Mesodermal cell (in vitro differentiated cells): ENCODE measurements around the gene GRHL3.

ENCODE experiments used
- H3K27ac ChIP-seq: 2 replicates; pipeline ENCODE4 v1.7.0; 2013; ENCODE audit warnings: mild to moderate bottlenecking, low read depth, low read length, moderate library complexity; ENCODE audit not compliant: severe bottlenecking
- H3K36me3 ChIP-seq: 2 replicates; pipeline ENCODE4 v1.7.1; 2013; ENCODE audit warnings: mild to moderate bottlenecking, low read length, moderate library complexity; ENCODE audit not compliant: control insufficient read depth, insufficient read depth
- H3K4me1 ChIP-seq: one replicate; pipeline ENCODE4 v1.7.1; 2013; ENCODE audit warnings: mild to moderate bottlenecking, low read length; ENCODE audit not compliant: insufficient read depth, control insufficient read depth, poor library complexity, severe bottlenecking
- H3K4me3 ChIP-seq: 2 replicates; pipeline ENCODE4 v1.7.0; 2013; ENCODE audit warnings: low read length, control low read depth, mild to moderate bottlenecking; ENCODE audit not compliant: insufficient read depth, poor library complexity, severe bottlenecking; ENCODE audit errors: extremely low read depth
- H3K9me3 ChIP-seq: 2 replicates; pipeline ENCODE4 v1.7.1; 2013; ENCODE audit warnings: mild to moderate bottlenecking, low read length, moderate library complexity; ENCODE audit not compliant: control insufficient read depth
- WGBS, 2 experiments: methylation state at CpG; one replicate each; pipeline ENCODE4 v1.1.5; 2013; ENCODE audit warnings: missing lambda C conversion rate in 2 of 2; ENCODE audit not compliant: insufficient coverage in 2 of 2; 5-methylcytosine and 5-hydroxymethylcytosine counted together

GRHL3 gene

DNA sequence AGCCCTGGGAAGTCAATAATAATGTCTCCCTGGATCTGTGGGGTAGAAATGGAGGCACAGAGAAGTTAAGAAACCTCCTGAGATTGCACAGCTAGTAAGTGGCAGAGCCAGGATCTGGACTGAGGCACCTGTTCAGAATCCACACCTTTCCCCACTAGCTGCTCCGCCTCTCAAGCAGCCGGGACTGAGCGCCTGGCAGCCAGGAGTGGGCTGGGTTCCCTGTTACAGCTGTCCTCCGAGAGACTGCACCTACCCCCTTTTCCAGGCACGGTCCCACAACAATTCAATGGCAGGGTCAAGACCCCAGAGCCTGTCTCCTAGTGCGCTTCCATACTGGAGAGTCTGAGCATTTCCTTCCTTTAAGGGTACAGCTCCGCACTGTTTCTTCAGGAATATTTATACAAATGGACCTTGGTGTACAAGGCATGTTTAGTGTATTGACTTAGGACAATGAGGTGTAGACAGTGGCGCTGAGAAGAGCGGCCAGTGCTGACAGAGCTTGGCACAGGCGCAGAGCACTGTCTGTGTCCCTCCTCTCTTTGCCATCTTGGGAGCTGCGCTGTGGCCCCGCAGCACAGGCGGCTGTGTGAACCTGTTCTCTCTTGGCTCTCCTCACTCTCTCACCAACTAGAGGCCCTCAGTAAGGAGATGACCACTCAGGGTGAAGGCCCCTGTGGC is 24.4 kb downstream of the GRHL3 start:
- H3K36me3 ChIP-seq, result no peaks in the 10 kb centered on the region
- no peak overlapping the region for H3K4me3 ChIP-seq
- 82% methylated on average over 7 to 9 of the region's 13 CpGs for WGBS, 2 experiments
- no peaks in the 10 kb centered on the region for H3K9me3 ChIP-seq
- peaks cover 11% of the 10 kb centered on the region for H3K4me1 ChIP-seq
- H3K27ac ChIP-seq, result no peak overlapping the region

DNA sequence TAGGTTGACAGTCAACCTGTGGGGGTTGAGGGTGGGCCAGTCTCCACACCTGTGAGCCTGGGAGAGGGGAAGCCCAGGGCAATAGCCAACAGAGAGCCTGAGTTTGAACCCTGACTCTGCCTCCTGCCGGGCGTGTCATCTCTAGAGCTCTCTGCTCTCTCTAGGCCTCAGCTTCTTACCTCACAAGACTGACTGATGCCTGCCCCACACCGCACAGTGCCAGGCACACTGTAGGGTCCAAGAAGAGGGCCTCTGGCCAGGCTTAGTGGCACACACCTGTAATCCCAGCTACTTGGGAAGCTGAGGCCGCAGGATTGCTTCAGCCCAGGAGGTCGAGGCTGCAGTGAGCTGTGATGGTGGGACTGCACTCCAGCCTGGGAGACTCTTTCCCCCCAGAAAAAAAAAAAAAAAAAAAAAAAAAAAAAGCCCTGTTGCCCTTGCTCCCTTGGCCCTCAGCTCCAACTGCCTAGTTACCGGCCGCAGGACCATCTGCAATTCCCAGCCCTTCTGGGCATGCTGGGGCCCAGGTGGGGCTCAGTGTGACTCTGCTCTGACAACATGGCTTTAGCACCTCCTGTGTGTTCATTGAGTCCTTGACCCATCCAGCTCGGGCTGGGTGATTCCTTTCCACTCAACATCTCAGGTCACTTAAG is 25.1 kb downstream of the GRHL3 start:
- no peak overlapping the region for H3K4me3 ChIP-seq
- WGBS, 2 experiments, result 85 to 86% methylated on average over 6 to 8 of the region's 8 CpGs
- H3K4me1 ChIP-seq, result peaks cover 11% of the 10 kb centered on the region
- no peaks in the 10 kb centered on the region for H3K36me3 ChIP-seq
- no peak overlapping the region for H3K27ac ChIP-seq
- no peaks in the 10 kb centered on the region for H3K9me3 ChIP-seq

DNA sequence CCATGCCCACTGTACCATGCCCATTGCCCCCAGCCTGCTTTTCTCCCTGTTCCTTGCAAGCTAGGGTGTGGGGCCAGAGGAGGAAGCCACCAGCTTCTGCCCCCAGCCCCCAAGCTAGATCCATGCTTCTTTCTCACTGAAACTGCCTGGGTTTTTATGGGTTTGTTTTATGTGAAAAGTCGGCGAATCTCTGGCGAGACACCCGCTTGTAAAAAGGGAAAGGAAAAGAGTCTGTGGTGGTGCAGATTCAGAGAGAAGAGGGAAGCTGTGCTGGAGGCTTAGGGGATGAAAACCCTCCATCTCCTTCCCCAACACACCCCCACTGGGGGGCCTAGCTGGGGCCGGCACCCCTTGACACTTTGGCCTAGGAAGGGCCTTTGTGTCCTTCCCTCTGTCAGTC is 26.2 kb downstream of the GRHL3 start:
- H3K36me3 ChIP-seq, result no peaks in the 10 kb centered on the region
- no peak overlapping the region for H3K4me3 ChIP-seq
- no peak overlapping the region for H3K27ac ChIP-seq
- H3K4me1 ChIP-seq, result peaks cover 8% of the 10 kb centered on the region
- WGBS, 2 experiments, result 93% methylated on average over 4 of the region's 5 CpGs; no CpG with 5 or more reads in 1 of the 2 experiments
- H3K9me3 ChIP-seq, result no peaks in the 10 kb centered on the region

DNA sequence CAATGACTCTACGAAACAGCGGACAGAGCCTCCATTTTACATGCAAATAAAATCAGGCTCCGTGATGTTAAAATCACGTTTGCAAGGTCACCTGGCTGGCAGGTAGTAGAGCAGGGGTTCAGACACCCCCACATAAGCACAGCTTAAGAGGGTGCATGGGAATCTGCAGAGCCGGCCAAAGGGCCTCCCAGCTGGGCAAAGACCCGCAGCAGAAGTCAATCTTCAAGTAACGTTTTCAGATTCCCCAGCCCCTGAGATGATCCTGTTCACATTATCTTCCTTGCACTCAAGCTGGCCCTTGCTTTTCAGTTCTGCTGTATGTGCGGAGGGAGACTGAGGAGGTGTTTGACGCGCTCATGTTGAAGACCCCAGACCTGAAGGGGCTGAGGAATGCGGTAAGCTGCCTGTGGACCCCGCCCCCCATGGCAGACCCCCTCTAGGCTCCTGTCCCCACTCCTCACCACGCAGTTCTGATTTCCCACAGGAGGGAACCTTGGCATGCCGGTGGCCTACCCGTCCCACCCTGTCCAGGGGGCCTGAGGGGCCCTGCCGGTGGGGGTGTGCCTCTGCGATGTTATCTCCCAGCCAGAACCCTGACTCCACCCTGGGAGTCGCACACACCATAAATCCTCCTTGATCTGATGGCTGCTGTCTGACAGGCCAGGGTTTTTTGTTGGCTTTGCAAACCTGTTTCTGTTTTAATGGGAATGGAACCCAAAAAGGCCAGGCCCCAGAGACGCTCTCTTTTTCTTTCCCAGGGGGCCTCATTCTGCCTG is 28.2 kb downstream of the GRHL3 start:
- H3K9me3 ChIP-seq, result no peaks in the 10 kb centered on the region
- H3K4me3 ChIP-seq, result no peak overlapping the region
- WGBS, 2 experiments, result 87 to 94% methylated on average over 15 to 18 of the region's 19 CpGs
- H3K36me3 ChIP-seq, result no peaks in the 10 kb centered on the region
- H3K27ac ChIP-seq, result no peak overlapping the region
- H3K4me1 ChIP-seq, result no peaks in the 10 kb centered on the region

DNA sequence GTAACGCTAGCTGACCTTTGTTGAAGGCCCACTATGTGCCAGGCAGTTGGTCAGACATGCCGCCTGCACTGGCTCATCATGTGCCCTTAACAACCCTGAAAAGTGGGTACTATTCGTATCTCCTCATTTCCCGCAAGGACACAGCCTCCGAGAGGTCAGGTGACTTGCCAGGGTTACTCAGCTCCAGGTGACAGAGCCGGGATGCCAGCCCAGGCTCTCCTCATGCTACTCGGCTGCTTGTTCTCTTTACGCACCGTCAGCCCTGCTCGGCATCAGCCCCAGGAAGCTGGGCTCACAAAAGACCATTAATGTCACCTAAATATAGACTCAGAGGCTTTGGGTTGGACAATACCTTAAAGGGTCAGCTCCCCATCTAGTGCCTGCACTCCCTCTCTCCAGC is 29.0 kb downstream of the GRHL3 start:
- 89 to 95% methylated on average over 7 to 10 of the region's 10 CpGs for WGBS, 2 experiments
- H3K36me3 ChIP-seq, result no peaks in the 10 kb centered on the region
- H3K27ac ChIP-seq, result no peak overlapping the region
- H3K4me1 ChIP-seq, result no peaks in the 10 kb centered on the region
- H3K9me3 ChIP-seq, result no peaks in the 10 kb centered on the region
- no peak overlapping the region for H3K4me3 ChIP-seq

DNA sequence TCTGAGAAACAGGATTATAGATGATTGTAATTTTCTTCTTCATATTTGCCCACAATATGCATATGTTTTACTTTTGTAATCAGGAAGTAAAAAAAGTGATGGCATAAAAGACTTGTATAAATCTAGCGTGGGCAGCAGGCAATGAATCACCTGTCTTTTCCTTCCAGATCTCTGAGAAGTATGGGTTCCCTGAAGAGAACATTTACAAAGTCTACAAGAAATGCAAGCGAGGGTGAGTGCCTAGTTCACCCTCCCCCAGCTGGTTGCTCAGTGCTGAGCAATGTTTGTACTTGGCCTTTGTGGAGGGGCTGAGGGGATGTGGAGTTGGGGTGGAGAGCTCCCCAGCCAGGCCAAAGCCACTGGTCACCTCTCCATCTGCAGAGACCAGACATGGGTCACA is 30.7 kb downstream of the GRHL3 start:
- 100% methylated on average over 1 of the region's 2 CpGs for WGBS, 2 experiments
- Histone ChIP-seq H3K4me1 (no peaks in the 10 kb centered on the region), H3K27ac (no peak overlapping the region), H3K4me3 (no peak overlapping the region), H3K36me3 (no peaks in the 10 kb centered on the region), H3K9me3 (no peaks in the 10 kb centered on the region)

DNA sequence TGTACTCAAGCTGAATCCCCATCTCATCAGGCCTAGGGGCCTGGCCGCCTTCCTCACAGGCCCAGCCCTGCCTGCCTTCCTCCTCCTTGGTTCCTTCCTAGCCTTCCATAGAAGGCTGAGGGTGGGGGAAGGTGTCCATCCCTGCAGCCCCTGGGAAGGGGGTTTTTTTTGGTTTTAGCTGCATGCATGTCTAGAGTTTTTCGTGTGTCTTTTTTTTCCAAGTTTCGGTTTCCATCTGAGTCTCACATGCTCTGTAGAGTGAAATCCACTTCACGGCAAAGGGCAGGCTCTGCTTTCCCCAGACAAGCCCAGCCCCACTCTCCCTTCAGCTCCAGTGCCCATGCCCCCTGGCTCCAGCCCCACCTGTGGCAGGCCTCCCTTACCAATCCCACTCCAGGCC is 32.1 kb downstream of the GRHL3 start:
- Histone ChIP-seq H3K9me3 (no peaks in the 10 kb centered on the region), H3K4me1 (no peaks in the 10 kb centered on the region), H3K27ac (no peak overlapping the region), H3K36me3 (no peaks in the 10 kb centered on the region), H3K4me3 (no peak overlapping the region)
- 84 to 96% methylated on average over 3 of the region's 4 CpGs for WGBS, 2 experiments

DNA sequence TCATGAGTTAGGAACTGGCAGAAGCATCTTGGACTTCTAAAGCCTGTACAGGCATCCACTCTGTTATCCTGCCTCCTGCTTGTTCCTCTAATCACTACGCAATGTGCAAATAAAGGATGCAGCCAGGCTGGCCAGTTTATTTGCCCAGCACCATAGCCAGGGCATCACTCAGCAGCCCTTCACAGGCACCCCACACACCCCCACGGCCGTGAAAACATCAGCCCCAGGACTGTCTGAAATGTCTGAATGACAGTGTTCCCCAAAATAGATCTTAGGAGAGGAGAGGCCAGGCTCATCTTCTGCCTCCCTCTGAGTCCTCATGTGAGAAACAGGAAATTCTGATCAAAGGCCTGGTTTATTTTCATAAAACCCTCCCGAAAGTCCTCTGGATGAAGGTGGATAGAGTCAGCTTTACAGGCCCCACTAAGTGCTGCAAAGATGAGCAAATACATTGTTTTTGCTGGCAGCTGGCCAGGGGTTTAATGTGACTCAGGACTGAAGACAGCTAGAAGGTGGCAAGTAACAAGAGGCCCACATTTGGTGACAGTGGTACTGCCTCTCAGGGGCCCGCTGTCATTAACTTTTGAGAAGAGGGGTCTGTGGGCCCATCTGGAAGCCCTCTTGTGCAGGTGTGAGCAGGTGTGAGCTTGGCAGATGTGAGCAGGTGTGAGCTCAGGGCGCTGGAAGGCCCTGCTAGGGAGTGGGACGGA is 32.9 kb downstream of the GRHL3 start:
- H3K36me3 ChIP-seq, result no peaks in the 10 kb centered on the region
- no peaks in the 10 kb centered on the region for H3K4me1 ChIP-seq
- WGBS, 2 experiments, result 77 to 97% methylated on average over 3 to 4 of the region's 7 CpGs
- H3K9me3 ChIP-seq, result no peaks in the 10 kb centered on the region
- H3K4me3 ChIP-seq, result no peak overlapping the region
- H3K27ac ChIP-seq, result no peak overlapping the region

DNA sequence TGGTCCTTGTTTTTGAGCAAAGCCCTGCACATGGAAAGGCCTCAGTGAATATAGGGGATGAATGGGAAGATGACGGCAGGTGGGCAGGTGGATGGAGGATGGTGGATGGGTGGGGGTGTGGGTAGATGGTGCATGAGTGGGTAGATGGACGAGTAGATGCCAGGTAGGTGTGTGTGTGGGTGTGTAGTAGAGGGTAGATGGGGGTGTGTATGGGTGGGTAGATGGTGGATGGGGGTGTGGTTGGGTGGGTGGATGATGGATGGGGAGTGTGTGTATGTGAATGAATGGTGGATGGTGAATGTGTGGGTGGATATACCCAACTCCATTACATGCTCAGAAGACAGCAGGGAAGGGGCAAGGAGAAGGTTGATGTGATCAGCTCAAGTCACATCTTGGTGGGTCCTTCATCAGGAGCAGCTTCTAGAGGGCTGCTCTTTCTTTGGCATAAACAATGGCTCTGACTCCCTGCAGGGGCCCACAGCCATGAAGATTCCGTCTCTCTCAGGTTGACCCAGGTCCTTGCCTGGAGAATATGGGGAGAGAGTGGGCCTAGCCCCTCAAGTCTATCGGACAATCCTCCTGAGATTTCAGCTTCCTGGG is 34.2 kb downstream of the GRHL3 start:
- Histone ChIP-seq H3K9me3 (no peaks in the 10 kb centered on the region), H3K27ac (no peak overlapping the region), H3K4me1 (no peaks in the 10 kb centered on the region), H3K4me3 (no peak overlapping the region), H3K36me3 (peaks cover 5% of the 10 kb centered on the region)
- 77 to 91% methylated on average over 3 to 4 of the region's 4 CpGs for WGBS, 2 experiments

DNA sequence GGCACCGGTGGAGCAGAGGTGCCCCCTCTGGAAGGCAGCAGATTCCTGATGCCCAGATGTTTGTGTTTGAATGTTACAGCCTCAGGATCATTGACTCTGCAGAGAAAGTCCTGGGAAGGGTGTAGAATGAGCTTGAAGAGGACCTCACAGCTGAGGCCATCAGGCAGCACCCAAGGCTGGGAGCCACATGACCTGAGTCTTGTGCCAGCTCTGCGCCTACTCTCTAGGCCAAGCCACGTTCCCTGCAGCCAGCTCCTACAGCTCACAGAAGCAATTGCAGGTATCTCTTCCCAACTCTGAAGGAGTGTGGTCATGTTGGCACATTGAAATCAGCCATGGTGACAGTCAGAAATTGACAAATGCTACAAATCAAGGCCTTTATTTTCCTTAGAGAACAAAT is 36.3 kb downstream of the GRHL3 start:
- 83 to 100% methylated on average over 2 of the region's 3 CpGs for WGBS, 2 experiments
- H3K27ac ChIP-seq, result no peak overlapping the region
- H3K4me1 ChIP-seq, result no peaks in the 10 kb centered on the region
- no peaks in the 10 kb centered on the region for H3K9me3 ChIP-seq
- no peak overlapping the region for H3K4me3 ChIP-seq
- H3K36me3 ChIP-seq, result peaks cover 5% of the 10 kb centered on the region
